NCI-H510A treated with DMSO at 0.1 percent for 48 hours (cell line): ENCODE results near the gene MTUS2.
"Not testable (repeated sequence)": the region's sequence is repeated elsewhere in the genome, so short reads cannot be mapped to it uniquely, and the experiment has no call there.

Source experiments
- DNase-seq: peaks from one replicate; lab custom pipeline; 2025; lab: John Stamatoyannopoulos, UW

MTUS2 gene

DNA sequence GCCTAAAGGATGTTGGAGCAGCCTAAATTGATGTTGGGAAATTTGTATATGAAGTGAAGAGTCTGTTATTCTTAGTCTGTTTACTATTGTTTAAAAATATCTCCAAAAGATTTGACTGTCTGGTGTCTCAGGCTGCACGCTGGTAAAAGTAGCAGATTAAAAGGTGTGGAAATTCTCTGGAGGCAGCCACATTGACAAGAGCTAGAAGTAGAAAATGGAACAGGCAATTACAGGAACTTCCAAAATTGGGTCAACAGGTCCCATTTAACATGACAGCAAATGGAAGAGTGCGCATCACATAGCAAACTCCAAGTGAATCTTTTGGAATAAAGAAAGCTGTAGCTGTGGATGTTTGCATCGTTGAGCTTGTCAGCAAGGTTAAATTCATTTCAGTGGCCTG is 138.3 kb downstream of the MTUS2 start:
- DNase-seq = no peak

DNA sequence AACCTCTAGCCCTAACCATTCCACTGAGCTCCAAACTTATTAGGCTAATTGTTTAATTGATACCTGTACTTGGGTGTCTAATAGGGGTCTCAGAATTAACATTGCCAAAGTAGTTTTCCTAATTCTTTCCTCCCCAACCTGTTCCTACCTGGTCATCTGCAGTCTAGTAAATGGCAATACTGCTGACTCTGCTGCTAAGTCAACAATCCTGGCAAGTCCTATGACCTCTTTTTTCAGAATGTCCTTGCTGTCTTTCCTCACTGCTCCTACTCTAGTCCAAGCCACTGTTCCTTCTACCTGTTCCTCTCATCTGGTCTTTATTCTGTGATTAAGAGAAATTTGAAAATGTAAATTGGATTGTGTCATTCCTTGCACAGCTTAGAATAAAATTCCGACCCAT is 143.9 kb downstream of the MTUS2 start:
- DNase-seq = no peak

DNA sequence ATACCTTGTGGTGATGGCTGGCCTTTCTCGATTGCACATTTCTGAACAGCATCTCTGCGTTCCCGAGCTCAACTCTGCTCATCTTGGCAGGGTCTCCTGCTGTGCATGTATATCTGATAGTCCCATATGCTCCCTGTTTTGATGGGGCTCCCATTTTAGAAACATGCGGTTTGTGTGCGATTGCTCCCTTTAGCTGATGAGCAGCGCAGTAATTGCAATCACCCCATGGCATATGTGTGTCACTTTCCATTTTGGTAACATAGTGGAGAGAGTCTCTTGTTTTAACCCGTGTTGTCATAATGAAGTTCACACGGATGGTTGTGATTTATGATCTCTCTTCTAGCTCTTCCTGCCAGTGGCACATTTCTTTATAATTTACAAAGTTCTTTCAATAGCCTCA is 144.7 kb downstream of the MTUS2 start:
- DNase-seq = no peak

DNA sequence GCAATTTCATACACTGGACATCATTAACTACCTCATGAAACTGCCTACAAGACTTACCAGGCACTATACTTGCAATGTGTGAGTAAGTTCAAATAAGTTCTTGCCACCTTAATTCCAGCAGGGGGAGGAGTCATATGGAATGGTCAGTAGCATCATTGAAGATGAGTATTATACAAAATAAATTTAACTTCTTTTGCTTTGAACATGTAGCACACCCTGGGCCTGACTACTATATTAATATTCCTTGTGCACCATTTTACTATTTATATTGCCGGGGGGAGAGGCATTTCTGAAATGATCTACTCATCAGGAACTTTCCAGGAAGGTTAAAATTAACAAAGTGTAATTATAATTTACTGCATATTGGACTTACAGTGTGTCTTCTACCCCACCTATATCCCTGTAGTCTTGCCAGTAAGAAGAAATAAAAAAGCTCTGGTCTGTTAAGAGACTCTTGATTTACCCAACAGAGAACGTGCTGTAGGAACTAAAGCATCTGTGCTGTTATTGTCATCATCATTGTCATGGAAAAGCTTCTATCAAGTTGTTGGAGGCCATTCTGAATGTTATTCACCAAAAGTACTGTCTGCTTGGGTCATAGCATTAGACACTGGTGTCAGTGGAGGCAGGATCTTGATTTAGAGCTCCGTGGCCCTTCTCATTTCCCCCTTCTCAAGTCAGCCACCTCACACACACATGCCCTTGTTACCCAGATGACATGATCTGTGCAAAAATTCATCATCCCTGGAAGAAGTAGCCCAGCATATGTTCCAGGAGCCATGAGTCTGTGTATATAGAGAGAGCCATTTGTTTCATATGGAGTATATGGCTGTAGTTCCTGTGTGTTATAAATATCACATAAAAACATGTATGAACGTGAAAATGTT is 147.1 kb downstream of the MTUS2 start:
- DNase-seq = no peak

DNA sequence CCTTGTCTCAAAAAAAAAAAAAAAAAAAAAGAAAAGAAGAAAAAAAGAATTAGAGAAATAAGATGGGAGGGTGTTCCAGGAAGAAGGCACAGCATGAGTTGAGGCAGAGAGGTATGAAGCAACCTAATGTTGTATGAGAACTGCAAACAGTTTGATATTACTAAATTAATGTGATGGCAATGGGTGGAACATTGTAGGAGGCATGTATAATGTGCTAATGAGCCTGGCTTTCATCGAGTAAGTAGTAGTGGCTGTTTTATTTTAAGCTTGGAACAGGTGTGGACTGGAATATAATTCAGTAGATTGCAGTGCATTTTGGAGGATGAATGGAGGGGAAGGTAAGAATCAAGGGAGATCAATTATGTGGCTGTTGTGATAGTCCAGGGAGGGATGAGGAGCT is 156.1 kb downstream of the MTUS2 start:
- DNase-seq = no peak

DNA sequence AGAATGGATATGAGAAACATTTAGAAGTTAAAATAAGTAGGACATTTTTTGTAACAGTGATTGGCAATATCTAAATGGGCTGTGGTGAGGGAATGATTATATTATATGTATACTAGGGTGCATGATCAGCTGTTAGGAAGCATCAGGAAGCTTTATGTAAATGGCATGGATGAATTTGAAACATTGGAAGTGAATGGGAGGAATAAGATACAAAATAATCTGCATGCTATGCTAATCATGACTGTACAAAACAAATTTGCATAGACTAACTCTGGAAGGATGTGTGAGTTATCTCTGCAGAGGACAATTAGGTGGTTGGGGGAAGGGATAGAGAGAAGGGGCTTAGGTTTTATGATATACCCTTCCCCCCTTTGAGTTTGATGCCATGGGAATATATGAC is 156.5 kb downstream of the MTUS2 start:
- DNase-seq = no peak

DNA sequence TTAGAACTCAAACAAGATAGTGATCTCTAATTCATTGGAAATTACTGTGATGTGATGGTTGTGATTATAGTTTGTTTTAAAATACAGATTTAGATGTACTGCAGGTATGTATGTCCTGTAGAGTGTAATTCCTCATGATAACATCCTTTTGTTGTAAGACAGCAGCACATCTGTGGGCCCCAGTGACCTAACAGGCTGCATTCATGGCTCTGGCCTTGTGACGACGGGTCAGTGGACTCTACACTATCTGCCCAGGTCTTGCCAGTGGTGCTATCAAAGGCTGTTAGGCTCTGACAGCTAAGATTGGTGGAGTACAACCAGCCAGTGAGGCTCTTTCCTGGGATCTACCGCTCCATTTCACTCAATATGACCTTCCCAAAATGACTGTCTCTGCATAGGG is 158.4 kb downstream of the MTUS2 start:
- DNase-seq = no peak

DNA sequence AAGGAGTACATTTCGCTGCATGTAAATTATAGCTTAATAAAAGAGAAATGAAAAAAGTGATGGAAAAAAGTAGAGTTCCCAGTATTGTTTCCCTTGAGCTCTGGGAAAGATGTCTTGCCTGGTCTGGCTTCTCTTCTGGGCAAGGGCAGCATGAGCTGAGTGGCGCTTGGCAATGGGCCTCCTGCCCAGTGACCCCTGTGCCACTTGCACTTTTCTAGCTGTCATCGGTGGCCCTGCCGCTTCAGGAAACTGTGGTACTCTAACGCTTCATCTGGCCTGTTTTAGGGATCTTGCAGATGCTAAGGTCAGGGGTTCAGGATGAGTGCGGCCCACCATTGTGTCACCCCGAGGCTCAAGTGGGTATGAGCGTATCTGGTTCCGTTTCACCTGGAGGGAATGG is 161.4 kb downstream of the MTUS2 start:
- DNase-seq = no peak

DNA sequence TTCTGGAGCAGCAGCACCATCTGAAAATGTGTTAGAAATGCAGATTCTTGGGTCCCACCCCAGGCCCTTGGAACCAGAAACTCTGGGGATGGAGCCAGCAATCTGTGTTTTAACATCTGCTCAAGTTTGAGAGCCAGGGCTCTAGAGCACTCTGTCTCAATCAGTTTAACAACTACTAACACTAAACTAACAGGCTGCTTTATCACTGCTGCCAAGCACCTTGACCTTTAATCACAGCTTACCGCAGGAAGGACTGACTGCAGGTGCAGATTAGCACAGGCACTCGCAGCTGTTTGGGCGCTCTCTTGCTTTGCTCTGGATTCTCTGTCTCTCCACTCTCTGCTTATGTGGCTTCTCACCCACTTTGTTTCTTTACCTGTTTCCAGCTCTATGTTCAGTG is 163.5 kb downstream of the MTUS2 start:
- peak; percentile 18 for DNase-seq

DNA sequence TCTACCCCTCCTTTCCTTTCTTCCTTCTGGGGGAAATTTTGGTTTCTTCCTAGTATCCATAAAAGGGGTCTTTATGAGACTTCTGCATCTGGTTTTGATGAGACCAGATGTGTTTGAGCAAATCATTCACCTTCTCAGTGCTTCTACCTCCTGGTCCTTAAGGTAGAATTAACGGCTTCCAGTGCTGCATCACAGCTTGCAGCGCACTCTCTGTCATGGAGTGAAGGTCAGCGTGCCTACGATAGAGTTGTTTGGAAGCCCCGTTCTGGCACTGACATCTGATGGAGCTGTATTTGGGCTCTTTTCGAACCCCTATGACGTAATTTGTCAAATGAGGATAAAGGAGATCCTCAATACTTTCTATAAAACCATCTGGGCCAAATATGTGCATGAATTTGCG is 164.2 kb downstream of the MTUS2 start:
- DNase-seq = no peak

DNA sequence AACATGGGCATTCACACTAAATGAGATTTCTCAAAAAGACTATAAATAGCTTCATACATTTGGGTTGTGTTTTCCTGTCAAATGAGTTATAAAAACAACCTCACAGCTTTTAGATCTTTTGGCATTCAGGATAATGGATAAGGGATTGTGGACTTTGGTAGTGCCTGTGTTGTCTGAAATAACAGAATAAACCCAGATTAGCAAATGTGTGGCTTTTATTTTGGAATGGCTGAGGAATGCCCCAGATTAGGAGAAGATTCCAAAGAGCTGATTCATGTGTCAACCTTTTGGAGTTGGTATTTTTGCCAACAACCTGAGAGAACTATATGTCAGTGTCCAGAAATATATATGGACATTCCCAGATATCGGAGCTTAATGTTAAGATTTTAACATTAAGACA is 164.7 kb downstream of the MTUS2 start:
- no peak for DNase-seq

DNA sequence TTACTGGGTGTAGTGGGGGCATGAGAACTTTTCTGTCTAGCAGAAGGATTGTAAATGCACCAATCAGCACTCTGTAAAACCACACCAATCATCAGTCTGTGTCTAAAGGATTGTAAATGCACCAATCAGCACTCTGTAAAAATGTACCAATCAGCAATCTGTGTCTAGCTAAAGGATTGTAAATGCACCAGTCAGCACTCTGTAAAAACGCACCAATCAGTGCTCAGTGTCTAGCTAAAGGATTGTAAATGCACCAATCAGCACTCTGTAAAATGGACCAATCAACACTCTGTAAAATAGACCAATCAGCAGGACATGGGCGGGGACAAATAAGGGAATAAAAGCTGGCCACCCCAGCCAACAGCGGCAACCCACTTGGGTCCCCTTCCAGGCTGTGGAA is 170.2 kb downstream of the MTUS2 start:
- DNase-seq = not testable (repeated sequence)

DNA sequence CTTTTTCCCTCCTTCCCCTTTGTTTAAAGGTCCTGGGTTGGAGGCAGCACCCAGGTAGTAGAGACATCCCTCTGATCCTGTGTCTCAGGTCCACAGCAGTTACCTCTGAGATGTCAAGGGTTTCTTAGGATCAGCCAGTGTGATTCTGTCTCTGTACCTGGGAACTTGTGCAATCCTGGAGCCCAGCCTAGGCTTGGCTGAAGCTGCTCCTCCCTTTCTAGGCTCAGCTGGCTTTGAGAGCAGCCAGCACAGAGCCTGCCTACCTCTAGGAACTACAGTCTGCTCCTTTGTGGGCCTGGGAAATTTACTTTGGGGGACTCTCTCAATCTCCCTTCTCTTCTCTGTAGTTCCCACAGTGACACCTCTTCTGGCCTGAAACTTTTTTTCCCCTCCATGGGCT is 171.6 kb downstream of the MTUS2 start:
- no peak for DNase-seq

DNA sequence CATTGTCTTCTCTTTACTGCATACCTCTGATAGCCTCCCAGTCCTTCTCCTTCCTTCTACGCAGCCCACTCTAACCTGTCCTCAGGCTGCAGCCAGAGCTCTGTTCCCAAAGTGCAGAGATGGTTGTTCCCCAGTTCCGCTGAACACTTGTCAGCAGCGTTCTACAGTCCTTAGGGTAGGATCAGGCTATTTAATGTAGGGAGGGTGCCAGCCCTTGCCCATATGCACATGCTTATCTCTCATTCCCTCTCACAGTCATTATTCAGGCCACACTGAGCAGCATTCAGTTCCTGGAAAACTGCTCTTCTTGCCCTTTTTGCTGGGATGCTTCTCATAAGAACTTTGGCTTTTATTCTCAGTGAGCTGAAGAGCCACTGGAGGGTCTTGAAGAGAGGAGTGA is 180.7 kb downstream of the MTUS2 start:
- no peak for DNase-seq

DNA sequence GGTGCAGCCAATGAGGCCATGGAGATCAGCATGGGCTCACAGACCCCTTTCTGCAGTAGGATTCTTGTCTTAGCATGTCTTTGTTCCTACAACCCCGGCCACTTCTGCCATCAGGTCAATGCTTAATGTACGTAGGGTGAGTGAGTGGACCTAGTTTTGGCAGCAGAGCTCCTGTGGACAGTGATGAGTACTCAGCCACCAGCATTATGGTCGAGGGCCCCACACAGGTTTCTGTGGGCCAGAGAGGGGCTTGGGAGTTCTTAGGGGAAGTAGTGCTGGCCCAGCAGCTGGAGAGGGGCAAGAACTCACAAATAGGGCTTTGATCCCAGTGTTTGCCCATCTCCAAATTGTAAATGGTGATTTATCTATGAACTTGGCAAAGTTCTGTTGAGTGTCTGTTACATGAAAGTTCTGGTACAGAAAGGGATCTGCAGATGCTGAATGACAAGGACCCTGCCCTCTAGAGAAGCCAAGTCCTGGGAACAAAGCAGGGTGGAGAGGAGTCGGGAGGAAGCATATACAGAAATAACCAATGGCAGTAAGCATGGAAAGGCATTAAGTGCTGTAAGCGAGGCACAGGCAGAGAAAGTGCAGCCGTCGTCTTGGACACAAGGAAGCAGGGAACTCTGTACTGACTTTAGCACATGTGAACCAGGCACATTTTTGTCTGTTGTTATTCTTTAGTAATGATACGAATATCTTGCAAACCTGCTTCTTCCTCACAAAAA is 185.1 kb downstream of the MTUS2 start:
- DNase-seq = no peak

DNA sequence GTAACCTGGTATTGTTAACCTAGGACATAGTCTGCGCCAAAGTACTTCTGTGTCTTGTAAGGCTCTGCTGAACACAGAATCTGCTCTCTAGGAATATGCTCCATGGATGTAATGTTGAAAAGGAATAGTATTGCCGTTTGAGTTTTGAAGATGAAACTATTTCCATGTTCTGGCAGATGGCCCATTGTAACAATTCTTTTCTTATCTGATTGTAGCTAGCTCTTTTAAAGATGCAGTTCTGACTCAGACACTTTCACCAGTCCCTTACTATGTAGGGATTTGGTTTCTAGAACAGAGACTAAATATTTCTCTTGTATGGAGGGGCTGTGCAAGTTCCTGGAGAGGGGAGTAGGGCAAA is 185.6 kb downstream of the MTUS2 start:
- no peak for DNase-seq

DNA sequence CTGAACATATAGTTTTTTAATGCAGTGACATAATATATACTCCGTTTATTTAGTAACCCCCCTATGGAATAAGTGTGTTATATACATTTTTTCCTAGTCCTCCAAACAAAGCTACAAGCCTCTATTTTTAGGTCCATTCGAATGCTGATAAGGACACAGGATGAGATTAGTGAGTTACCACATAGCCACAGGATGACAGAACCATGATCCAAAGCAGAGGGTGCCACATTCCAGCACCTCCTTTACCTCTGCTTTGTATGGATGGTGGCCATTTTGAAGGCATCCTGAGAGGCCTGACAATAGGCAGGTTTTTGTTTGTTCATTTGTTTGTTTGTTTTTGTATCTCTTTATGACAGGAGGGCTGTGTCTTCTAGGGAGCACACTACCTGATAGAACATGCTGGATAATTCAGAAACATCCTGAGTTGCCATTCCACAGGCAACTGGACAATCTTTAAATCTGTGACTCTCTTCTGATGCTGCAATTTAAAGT is 186.3 kb downstream of the MTUS2 start:
- no peak for DNase-seq

DNA sequence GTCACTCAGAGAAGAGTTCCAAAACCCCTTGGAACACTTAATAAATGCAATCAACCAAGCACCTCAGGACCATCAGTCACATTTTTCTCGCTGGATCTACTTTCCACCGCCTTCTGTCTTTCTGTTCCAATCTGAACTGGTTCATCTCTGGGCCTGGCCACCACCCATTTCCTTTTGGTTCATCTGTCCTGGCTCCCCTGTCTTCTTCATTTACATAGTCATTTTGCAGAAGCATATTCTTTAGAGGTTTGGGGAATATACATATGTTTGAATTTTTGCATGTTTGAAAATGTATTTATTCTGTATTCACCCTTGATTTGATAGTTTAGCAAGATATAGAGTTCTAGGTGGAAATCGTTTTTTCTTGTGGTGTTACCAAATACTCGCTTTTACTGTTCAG is 188.2 kb downstream of the MTUS2 start:
- no peak for DNase-seq

DNA sequence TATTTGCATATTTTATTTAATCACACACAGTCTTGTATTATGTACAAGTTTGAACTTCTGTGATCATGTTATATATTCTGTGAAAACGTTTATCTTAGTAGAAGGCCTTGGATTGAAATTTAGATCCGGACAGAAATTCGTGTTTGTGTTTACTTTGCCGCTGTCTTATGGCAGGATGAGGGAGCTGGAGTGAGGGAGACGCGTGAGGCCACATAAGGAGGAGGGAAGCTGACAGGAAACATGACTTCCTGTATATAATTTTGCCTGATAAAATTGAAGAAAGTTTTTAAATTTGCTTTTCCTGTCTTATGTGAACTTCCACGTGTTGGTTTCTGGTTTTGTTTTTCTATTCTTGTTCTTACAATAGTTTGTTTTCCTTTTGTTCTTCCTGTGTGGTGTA is 200.2 kb downstream of the MTUS2 start:
- DNase-seq = no peak

DNA sequence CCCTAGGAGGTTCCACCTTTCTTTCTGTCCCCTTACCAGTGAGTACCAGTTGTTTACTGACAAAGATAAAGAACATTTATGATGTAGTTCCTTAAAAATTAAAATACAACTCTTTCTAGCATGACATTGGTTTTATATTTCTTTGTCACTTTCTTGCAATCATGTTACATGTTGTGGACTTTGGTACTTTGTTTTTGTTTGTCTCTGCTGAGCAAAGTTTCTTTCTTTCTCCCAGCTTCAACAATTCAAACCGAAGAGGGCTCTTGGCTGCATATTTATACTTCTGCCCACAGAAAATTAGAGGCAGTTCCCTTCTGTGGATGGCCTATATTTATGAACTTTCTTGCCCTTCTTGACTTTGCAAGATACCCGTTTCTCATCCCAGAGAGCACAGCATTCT is 201.2 kb downstream of the MTUS2 start:
- DNase-seq = no peak

DNA sequence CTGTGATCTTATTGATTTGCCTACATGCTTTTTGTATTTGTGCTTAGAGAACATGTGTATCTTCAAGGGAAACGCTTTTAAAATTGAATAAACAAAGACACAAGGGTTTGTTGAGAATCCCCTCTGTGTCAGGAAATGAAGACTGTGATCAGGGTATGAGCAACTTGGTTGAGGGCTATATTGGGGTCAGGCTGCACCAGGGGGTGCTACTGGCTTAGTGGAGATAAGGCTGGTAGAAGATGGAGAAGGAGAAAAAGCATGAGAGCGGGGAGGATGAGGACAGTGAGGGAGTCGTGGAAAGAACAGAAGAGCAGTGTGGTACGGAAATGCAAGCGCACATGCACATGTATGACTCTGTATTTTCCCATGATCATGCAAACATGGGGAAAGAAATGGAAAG is 201.6 kb downstream of the MTUS2 start:
- DNase-seq = no peak

DNA sequence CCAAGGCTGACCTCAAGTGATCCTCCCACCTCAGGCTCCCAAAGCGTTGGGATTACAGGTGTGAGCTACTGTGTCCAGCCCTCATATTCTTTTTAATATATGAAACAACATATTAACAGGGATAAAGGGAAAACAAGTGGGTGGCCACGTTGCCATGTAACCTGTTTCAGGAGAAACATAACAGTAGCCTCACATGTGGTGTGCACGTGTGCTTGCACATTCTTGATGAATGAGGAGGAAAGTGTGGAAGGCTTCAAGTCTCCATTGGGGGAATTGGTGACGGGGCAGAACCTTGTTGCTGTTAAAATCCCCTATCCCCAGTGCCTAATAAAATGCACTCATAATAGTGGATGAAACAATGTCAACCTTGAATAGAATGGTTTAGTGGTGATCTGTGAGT is 202.3 kb downstream of the MTUS2 start:
- no peak for DNase-seq

DNA sequence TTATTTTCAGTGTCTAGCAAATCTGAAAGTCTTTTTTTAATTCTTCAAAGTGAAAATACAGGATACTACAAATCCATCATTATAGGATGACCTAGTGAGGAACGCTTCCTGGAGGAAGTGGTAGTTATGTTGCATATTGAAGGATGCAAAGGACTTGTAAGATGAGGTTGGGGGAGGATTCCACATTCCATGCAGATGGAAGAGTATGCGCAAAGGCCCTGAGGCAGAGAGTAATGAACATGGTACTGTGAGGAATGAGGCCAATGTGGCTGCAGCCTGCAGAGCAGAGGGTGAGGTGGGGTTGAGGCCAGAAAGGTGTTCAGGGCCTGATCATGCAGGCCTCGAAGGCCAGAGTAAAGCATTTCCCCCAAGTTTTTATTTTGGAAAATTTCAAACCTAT is 202.8 kb downstream of the MTUS2 start:
- no peak for DNase-seq

DNA sequence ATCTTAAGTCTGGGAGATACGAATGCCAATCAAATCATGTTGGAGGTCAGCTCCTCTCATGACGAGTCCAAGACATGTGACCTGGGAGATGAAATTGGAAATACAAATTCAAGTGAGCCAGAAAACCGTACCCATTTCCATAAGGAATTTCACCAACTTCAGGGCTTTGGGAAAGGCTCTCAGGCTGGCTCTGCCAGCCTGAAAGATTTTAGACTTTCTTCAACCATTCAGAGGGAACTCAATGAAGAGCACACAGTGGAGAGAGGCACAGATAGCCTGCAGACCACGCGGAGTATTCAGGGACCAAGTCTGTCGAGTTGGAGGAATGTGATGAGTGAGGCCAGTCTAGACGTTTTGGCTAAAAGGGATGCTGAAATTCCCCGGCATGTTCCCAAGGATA is 204.6 kb downstream of the MTUS2 start:
- DNase-seq = no peak
